MM.1S (cell line): ENCODE measurements around the gene TSPAN31.

Experiments used
- DNase-seq: peaks from one replicate; pipeline ENCODE4 v3.0.0-alpha.2; 2015
- H2AFZ ChIP-seq: fragments of 300-600 bp; sonication (generic); 2 replicates; pipeline ENCODE4 v1.6.0; 2016; ENCODE audit warnings: antibody characterized with exemption, low read length
- H3F3A ChIP-seq: fragments of 300-600 bp; sonication (generic); 2 replicates; pipeline ENCODE4 v1.6.1; 2016; ENCODE audit warnings: mild to moderate bottlenecking, antibody characterized with exemption, low read length, moderate library complexity, mixed read lengths; ENCODE audit not compliant: insufficient read depth
- H3K27ac ChIP-seq: fragments of 300-600 bp; sonication (generic); 2 replicates; pipeline ENCODE4 v1.5.1; 2016; ENCODE audit warnings: mild to moderate bottlenecking, low read length
- H3K27me3 ChIP-seq: fragments of 300-600 bp; sonication (generic); replicated peaks from 2 replicates; pipeline ENCODE4 v1.6.0; 2016; ENCODE audit warnings: low read length; ENCODE audit not compliant: insufficient read depth
- H3K36me3 ChIP-seq: fragments of 300-600 bp; sonication (generic); replicated peaks from 2 replicates; pipeline ENCODE4 v1.6.1; 2016; ENCODE audit warnings: mild to moderate bottlenecking, low read length, mixed read lengths; ENCODE audit not compliant: insufficient read depth
- H3K4me1 ChIP-seq: fragments of 300-600 bp; sonication (generic); 2 replicates; pipeline ENCODE4 v1.6.1; 2016; ENCODE audit warnings: low read length, mixed read lengths
- H3K4me2 ChIP-seq: fragments of 300-600 bp; sonication (generic); 2 replicates; pipeline ENCODE4 v1.6.0; 2016; ENCODE audit warnings: low read depth, low read length
- H3K4me3 ChIP-seq: fragments of 300-600 bp; sonication (generic); 2 replicates; pipeline ENCODE4 v1.5.1; 2016; ENCODE audit warnings: low read length, mixed read lengths
- H3K79me2 ChIP-seq: fragments of 300-600 bp; sonication (generic); 2 replicates; pipeline ENCODE4 v1.6.1; 2016; ENCODE audit warnings: mixed run types, low read length, mixed read lengths
- H3K9ac ChIP-seq: fragments of 300-600 bp; sonication (generic); 2 replicates; pipeline ENCODE4 v1.6.1; 2016; ENCODE audit warnings: low read length, mixed read lengths
- H3K9me2 ChIP-seq: fragments of 300-600 bp; sonication (generic); replicated peaks from 2 replicates; pipeline ENCODE4 v1.6.1; 2016; ENCODE audit warnings: mild to moderate bottlenecking, low read length, mixed read lengths; ENCODE audit not compliant: insufficient read depth
- H3K9me3 ChIP-seq: fragments of 300-600 bp; sonication (generic); replicated peaks from 2 replicates; pipeline ENCODE4 v1.6.1; 2016; ENCODE audit warnings: mild to moderate bottlenecking, low read length, mixed read lengths; ENCODE audit not compliant: insufficient read depth
- H4K20me1 ChIP-seq: fragments of 300-600 bp; sonication (generic); 2 replicates; pipeline ENCODE4 v1.6.1; 2016; ENCODE audit warnings: mild to moderate bottlenecking, low read length, moderate library complexity, mixed read lengths; ENCODE audit not compliant: insufficient read depth
- EZH2 ChIP-seq: fragments of 300-600 bp; sonication (generic); optimal IDR thresholded peaks from 2 replicates; pipeline ENCODE3; 2017; ENCODE audit warnings: low read depth, mild to moderate bottlenecking, antibody characterized with exemption, low read length, mixed read lengths
- EZH2phosphoT487 ChIP-seq: fragments of 300-600 bp; sonication (generic); IDR thresholded peaks from 2 replicates; pipeline ENCODE4 v1.6.1; 2018; ENCODE audit warnings: antibody characterized with exemption, low read length
- TF ChIP-seq, protein P1 (sequence below): fragments of 300-600 bp; sonication (generic); IDR thresholded peaks from 2 replicates; pipeline ENCODE4 v1.5.1; 2016; ENCODE audit warnings: antibody characterized with exemption, low read length, mixed read lengths

TSPAN31 gene

DNA sequence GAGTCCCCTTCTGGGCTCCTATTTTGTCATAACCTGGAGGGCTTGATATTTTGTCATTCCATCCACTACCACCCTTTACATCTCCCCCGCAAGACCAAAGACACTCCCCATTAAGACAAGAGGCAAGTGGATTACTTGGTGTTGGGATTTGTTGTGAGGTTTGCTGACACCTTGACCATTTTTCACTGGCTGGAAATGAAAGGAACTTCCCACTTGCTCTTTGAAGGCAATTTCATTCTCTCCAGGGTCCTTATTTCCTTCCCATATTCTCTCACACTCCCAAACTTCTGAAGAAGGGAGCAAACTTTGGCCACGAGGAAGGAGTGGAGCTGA is 21.2 kb upstream of the TSPAN31 start:
- Histone ChIP-seq H3K79me2 (no peaks in the 10 kb centered on the region), H3F3A (no peaks in the 10 kb centered on the region; the same call in 1 of the 2 replicates), H3K9ac (no peak overlapping the region), H3K27ac (no peak overlapping the region), H3K9me2 (no peaks in the 10 kb centered on the region), H3K27me3 (no peaks in the 10 kb centered on the region), H3K4me3 (no peak overlapping the region), H3K36me3 (no peaks in the 10 kb centered on the region; the same call in 1 of the 2 replicates), H3K4me2 (no peak overlapping the region), H4K20me1 (no peaks in the 10 kb centered on the region), H3K4me1 (no peaks in the 10 kb centered on the region), H3K9me3 (no peaks in the 10 kb centered on the region), H2AFZ (no peak overlapping the region)
- TF ChIP-seq EZH2 (no peak), EZH2phosphoT487 (no peak)
- TF ChIP-seq, protein P1, sequence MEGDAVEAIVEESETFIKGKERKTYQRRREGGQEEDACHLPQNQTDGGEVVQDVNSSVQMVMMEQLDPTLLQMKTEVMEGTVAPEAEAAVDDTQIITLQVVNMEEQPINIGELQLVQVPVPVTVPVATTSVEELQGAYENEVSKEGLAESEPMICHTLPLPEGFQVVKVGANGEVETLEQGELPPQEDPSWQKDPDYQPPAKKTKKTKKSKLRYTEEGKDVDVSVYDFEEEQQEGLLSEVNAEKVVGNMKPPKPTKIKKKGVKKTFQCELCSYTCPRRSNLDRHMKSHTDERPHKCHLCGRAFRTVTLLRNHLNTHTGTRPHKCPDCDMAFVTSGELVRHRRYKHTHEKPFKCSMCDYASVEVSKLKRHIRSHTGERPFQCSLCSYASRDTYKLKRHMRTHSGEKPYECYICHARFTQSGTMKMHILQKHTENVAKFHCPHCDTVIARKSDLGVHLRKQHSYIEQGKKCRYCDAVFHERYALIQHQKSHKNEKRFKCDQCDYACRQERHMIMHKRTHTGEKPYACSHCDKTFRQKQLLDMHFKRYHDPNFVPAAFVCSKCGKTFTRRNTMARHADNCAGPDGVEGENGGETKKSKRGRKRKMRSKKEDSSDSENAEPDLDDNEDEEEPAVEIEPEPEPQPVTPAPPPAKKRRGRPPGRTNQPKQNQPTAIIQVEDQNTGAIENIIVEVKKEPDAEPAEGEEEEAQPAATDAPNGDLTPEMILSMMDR: no peak
- DNase-seq: no peak

DNA sequence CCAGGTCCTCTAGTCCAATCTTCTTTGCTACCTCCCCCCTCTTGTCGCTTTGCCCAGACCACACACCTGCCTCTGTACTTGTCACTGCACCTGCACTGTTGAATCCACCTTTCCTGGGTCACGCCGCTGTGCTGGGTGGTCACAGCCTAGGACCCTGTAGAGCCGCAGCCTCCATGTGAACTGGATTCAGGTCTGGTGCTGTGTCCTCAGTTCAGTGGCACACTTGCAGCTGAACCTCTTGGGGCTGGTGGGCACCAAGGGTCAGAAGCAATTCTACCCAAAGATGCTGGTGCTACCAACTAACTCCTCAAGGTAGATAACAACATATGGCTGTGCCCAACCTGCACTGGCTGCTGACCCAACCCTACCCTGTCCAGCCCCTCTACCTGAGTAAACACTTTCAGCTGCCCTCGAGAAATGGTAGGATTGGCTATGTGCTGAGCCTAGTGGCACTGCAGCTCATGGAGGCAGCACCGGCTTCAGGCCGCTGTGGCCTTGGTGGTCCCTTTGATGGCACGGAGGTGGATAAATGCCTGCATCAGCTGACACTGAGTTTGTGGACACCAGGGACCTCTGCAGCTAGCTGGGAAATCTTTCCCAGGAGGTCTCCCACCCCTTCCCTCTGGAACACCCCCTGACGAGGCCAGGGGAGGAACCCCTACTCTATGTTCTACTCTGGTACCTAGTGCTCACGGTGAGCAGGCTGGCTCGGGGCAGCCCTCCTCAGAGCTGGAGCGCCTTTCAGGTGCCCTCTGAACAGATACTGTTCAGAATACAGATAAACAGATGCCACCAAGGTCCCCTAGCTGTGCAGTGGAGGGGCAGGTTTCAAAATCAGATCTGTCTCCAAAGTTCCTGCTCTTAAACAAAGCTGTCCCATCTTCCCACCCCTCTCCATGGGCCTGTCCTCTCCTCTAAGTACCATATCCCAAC is 20.6 kb upstream of the TSPAN31 start:
- Histone ChIP-seq H3F3A (no peaks in the 10 kb centered on the region; the same call in 1 of the 2 replicates), H3K4me3 (no peak overlapping the region), H3K36me3 (no peaks in the 10 kb centered on the region; the same call in 1 of the 2 replicates), H3K4me2 (no peak overlapping the region), H3K79me2 (no peaks in the 10 kb centered on the region), H3K9ac (no peak overlapping the region), H3K27ac (no peak overlapping the region), H3K9me3 (no peaks in the 10 kb centered on the region), H4K20me1 (no peaks in the 10 kb centered on the region), H3K27me3 (no peaks in the 10 kb centered on the region), H3K4me1 (no peaks in the 10 kb centered on the region), H3K9me2 (no peaks in the 10 kb centered on the region), H2AFZ (no peak overlapping the region)
- DNase-seq: no peak
- no peak for TF ChIP-seq EZH2
- no peak for TF ChIP-seq EZH2phosphoT487
- TF ChIP-seq, protein P1: no peak

- Histone ChIP-seq H3F3A (no peaks in the 10 kb centered on the region; the same call in 1 of the 2 replicates), H3K4me3 (no peak overlapping the region), H2AFZ (no peak overlapping the region), H3K27ac (no peak overlapping the region), H3K4me1 (no peaks in the 10 kb centered on the region), H3K9ac (no peak overlapping the region), H4K20me1 (no peaks in the 10 kb centered on the region), H3K9me3 (no peaks in the 10 kb centered on the region), H3K79me2 (no peaks in the 10 kb centered on the region), H3K27me3 (no peaks in the 10 kb centered on the region), H3K9me2 (no peaks in the 10 kb centered on the region), H3K36me3 (no peaks in the 10 kb centered on the region), H3K4me2 (no peak overlapping the region)
- no peak for TF ChIP-seq EZH2
- no peak for TF ChIP-seq EZH2phosphoT487
- TF ChIP-seq, protein P1: no peak
- DNase-seq: no peak
These were observed 19.7 kb upstream of the TSPAN31 start for GRCh38 chr12:57724936-57725740.
